Endothelial cell (in vitro differentiated cells): Measurements from ENCODE around the gene SFXN1. TPM values are rescaled to one million over a fixed set of nuclear protein-coding genes. Genes with fewer than 3 reads are reported as not detected.

Experiments
- DNase-seq: peaks from one replicate; pipeline ENCODE4 v3.0.0; 2021; ENCODE audit warnings: low spot score
- H3K27ac Mint-ChIP-seq: one replicate; pipeline ENCODE4 v1.8.0; 2021; ENCODE audit warnings: mixed read lengths, inconsistent platforms; ENCODE audit not compliant: unreplicated experiment
- H3K27me3 Mint-ChIP-seq: one replicate; pipeline ENCODE4 v1.8.0; 2021; ENCODE audit warnings: mild to moderate bottlenecking, moderate library complexity, mixed read lengths, inconsistent platforms; ENCODE audit not compliant: unreplicated experiment
- H3K36me3 Mint-ChIP-seq: one replicate; pipeline ENCODE4 v1.8.0; 2021; ENCODE audit warnings: mild to moderate bottlenecking, low read depth, mixed read lengths, inconsistent platforms; ENCODE audit not compliant: unreplicated experiment
- H3K4me1 Mint-ChIP-seq: one replicate; pipeline ENCODE4 v1.8.0; 2021; ENCODE audit warnings: mild to moderate bottlenecking, mixed read lengths, inconsistent platforms; ENCODE audit not compliant: unreplicated experiment
- H3K4me3 Mint-ChIP-seq: one replicate; pipeline ENCODE4 v1.8.0; 2021; ENCODE audit warnings: mild to moderate bottlenecking, mixed read lengths, inconsistent platforms; ENCODE audit not compliant: unreplicated experiment
- H3K9me3 Mint-ChIP-seq: one replicate; pipeline ENCODE4 v1.8.0; 2021; ENCODE audit warnings: mixed read lengths, inconsistent platforms; ENCODE audit not compliant: unreplicated experiment
- total RNA-seq: library from RNA; stranded (reverse); fragmentation: NEBNext Ultra II Directional; extraction: Animal tissue kit (Norgen Biotek cat#: 25700); gene quantifications from one replicate; pipeline ENCODE4 v1.2.1, GENCODE V29; 2021; ENCODE audit not compliant: unreplicated experiment
- TF ChIP-seq, protein P1 (sequence below): fragments of 200-600 bp; sonication (generic); IDR thresholded peaks from one replicate; pipeline ENCODE4 v1.5.0; 2021; ENCODE audit warnings: antibody characterized with exemption; ENCODE audit not compliant: unreplicated experiment

Gene SFXN1
- total RNA-seq, 1 donor from 2014 or later = 53.9 TPM

DNA sequence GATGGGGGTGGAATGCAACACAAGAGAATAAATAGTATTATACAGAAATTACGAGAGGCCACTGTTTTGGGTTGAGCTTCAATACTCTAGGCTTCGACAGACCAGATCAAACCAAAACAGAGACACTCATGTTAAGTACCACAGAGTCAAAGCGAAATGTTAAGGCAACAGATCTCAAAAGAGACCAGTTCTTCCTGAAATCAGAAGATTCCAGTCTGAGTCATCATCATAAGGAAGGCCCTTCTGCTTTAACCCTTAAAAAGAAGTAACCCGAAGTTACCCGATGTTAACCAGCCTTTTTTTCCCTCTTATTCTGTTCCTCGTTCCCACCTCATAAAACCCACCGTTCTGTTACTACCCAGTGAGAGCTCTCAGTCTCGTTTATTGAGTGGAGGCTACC lies 75.9 kb downstream of the SFXN1 start:
- Mint-ChIP-seq H3K27me3 (no peaks in the 10 kb centered on the region), H3K9me3 (no peaks in the 10 kb centered on the region), H3K36me3 (no peaks in the 10 kb centered on the region), H3K4me1 (peaks cover 6% of the 10 kb centered on the region), H3K27ac (no peak overlapping the region), H3K4me3 (no peak overlapping the region)
- DNase-seq = no peak
- TF ChIP-seq, protein P1, sequence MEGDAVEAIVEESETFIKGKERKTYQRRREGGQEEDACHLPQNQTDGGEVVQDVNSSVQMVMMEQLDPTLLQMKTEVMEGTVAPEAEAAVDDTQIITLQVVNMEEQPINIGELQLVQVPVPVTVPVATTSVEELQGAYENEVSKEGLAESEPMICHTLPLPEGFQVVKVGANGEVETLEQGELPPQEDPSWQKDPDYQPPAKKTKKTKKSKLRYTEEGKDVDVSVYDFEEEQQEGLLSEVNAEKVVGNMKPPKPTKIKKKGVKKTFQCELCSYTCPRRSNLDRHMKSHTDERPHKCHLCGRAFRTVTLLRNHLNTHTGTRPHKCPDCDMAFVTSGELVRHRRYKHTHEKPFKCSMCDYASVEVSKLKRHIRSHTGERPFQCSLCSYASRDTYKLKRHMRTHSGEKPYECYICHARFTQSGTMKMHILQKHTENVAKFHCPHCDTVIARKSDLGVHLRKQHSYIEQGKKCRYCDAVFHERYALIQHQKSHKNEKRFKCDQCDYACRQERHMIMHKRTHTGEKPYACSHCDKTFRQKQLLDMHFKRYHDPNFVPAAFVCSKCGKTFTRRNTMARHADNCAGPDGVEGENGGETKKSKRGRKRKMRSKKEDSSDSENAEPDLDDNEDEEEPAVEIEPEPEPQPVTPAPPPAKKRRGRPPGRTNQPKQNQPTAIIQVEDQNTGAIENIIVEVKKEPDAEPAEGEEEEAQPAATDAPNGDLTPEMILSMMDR = no peak

DNA sequence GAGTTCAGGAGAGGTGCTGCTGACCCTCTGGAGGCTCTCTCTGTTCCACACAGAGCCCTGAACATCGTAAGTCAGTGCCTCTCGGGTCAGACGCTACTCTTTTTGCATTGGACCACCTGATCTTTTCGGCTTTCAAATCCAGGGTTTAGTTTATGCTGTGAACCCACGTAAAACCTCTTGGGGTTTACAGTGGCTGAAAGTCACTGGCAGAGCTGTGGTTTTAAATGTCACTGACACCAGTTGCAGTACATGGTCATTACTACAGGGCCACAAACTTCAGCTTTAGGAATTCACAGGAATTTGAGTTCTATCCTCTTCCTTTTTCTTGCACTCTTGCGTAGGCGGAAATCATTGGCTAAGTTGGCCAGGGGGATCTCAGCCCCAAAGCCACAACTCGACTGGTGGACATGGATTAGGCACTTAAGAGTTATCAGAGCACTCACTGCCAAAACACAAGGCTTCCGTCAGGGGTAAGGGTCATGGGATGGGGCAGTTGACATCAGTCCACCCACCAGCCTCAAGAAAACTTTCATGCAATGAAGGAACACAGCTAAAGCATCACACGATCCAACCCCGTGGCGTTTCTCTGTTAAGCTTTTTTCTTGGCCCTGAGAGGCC lies 76.9 kb downstream of the SFXN1 start:
- TF ChIP-seq, protein P1 = no peak
- Mint-ChIP-seq H3K27me3 (no peaks in the 10 kb centered on the region), H3K27ac (no peak overlapping the region), H3K4me1 (peaks cover 6% of the 10 kb centered on the region), H3K4me3 (no peak overlapping the region), H3K36me3 (no peaks in the 10 kb centered on the region), H3K9me3 (no peaks in the 10 kb centered on the region)
- no peak for DNase-seq

DNA sequence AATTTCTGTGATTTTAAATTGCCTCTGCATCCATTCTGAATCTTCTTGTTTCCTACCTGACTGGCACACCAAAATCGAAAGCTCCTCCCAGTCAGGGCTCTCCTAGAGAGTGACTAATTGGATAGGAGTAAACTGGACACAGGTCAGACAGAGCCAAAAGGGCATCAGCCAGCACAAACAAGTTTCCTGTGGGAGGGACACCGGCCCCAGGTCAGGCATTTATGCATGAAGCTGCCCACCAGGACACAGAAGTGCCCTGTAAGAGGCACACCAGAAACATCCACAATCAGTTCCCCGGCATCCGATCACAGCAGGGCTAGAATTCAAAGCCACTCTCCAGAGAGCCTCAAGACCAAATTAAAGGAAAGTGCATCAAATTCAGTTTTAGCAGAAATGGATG lies 78.4 kb downstream of the SFXN1 start:
- Mint-ChIP-seq H3K9me3 (no peaks in the 10 kb centered on the region), H3K27ac (no peak overlapping the region), H3K4me3 (no peak overlapping the region), H3K27me3 (no peaks in the 10 kb centered on the region), H3K36me3 (no peaks in the 10 kb centered on the region), H3K4me1 (peaks cover 6% of the 10 kb centered on the region)
- TF ChIP-seq, protein P1 = no peak
- DNase-seq = no peak

DNA sequence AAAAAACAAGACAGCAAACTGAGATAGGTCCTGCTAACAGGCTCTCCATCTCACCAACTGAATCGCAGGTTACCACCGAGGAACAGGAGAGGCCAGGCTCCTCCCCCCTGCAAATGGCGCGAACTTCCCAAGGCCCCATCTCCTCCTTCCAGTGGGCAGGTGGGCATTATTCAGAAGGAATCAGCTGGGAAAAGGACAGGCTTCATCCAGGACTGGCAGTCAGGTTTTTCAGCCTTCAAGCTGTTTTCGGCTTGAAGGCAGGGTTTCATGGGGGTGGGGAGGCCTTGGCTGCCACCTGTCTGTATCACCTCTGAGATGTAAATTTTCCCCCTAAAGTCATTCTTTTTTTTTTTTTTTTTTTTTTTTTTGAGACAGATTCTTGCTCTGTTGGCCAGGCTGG lies 79.4 kb downstream of the SFXN1 start:
- DNase-seq = no peak
- Mint-ChIP-seq H3K4me1 (peaks cover 3% of the 10 kb centered on the region), H3K27ac (no peak overlapping the region), H3K36me3 (no peaks in the 10 kb centered on the region), H3K27me3 (no peaks in the 10 kb centered on the region), H3K9me3 (no peaks in the 10 kb centered on the region), H3K4me3 (no peak overlapping the region)
- TF ChIP-seq, protein P1 = no peak

DNA sequence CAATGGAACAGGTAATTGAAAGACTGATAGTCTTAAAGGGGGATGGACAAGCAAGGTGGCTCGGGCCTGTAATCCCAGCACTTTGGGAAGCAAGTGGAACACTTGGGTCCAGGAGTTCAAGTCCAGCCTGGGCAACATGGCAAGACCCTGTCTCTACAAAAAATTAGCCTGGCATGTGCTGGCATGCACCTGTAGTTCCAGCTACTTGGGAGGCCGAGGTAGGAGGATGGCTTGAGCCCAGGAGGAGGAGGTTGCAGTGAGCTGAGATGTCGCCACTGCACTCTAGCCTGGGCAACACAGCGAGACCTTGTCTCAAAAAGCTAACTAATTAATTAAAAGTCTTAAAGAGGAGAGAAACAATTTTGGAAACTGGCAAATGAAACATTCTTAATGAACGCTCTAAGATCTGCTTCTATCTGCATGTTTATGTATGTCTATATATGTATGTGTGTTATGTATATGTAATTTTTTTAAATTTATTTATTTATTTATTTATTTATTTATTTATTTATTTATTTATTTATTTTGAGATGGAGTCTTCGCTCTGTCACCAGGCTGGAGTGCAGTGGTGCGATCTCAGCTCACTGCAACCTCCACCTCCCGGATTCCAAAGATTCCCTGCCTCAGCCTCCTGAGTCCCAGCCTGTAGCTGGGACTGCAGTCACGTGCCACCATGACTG lies 80.6 kb downstream of the SFXN1 start:
- peaks cover 3% of the 10 kb centered on the region for H3K4me1 Mint-ChIP-seq
- H3K27ac Mint-ChIP-seq = no peak overlapping the region
- H3K4me3 Mint-ChIP-seq = no peak overlapping the region
- H3K9me3 Mint-ChIP-seq = no peaks in the 10 kb centered on the region
- no peaks in the 10 kb centered on the region for H3K27me3 Mint-ChIP-seq
- H3K36me3 Mint-ChIP-seq = no peaks in the 10 kb centered on the region
- TF ChIP-seq, protein P1 = no peak
- no peak for DNase-seq
